ENCODE measurements around the gene CBARP. TPM values are rescaled to one million over a fixed set of nuclear protein-coding genes. Genes with fewer than 3 reads are reported as not detected.

CBARP gene
- total RNA-seq, 1 donor from 2014 or later: 26.2 TPM

DNA sequence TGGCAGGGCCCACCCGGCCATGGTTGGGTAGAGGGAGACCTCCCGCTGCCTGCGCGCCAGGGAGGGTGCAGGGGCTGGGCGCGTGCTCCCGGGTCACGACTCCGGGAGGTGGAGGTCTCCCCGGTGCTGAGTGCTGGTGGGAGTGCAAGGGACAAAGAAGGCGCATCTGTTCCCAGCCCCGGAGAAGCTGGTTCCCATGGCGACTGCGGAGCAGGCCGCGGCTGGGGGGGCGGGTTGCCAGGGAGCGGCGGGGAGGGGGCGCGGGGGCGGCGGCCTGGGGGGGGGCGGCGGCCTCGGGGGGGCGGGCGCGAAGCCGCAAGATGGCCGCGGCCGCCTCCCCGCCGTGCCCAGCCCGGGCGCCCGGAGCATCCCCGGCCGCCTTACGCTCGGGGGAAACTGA lies 1.2 kb downstream of the CBARP start:
- H3K27ac Mint-ChIP-seq (ENCODE audit: unreplicated experiment): no peak overlapping the region
- H3K36me3 Mint-ChIP-seq (ENCODE audit: low read depth): no peaks in the 10 kb centered on the region
- peak overlapping the region; percentile 38 for H3K4me3 Mint-ChIP-seq
- peaks cover 19% of the 10 kb centered on the region for H3K4me1 Mint-ChIP-seq
- no peaks in the 10 kb centered on the region for H3K27me3 Mint-ChIP-seq (ENCODE audit: low read depth)
- no peaks in the 10 kb centered on the region for H3K9me3 Mint-ChIP-seq
- DNase-seq (ENCODE audit: low read depth, low spot score): no peak
- TF ChIP-seq, protein P1, sequence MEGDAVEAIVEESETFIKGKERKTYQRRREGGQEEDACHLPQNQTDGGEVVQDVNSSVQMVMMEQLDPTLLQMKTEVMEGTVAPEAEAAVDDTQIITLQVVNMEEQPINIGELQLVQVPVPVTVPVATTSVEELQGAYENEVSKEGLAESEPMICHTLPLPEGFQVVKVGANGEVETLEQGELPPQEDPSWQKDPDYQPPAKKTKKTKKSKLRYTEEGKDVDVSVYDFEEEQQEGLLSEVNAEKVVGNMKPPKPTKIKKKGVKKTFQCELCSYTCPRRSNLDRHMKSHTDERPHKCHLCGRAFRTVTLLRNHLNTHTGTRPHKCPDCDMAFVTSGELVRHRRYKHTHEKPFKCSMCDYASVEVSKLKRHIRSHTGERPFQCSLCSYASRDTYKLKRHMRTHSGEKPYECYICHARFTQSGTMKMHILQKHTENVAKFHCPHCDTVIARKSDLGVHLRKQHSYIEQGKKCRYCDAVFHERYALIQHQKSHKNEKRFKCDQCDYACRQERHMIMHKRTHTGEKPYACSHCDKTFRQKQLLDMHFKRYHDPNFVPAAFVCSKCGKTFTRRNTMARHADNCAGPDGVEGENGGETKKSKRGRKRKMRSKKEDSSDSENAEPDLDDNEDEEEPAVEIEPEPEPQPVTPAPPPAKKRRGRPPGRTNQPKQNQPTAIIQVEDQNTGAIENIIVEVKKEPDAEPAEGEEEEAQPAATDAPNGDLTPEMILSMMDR (conservative IDR thresholded peaks at IDR 0.05): no peak

DNA sequence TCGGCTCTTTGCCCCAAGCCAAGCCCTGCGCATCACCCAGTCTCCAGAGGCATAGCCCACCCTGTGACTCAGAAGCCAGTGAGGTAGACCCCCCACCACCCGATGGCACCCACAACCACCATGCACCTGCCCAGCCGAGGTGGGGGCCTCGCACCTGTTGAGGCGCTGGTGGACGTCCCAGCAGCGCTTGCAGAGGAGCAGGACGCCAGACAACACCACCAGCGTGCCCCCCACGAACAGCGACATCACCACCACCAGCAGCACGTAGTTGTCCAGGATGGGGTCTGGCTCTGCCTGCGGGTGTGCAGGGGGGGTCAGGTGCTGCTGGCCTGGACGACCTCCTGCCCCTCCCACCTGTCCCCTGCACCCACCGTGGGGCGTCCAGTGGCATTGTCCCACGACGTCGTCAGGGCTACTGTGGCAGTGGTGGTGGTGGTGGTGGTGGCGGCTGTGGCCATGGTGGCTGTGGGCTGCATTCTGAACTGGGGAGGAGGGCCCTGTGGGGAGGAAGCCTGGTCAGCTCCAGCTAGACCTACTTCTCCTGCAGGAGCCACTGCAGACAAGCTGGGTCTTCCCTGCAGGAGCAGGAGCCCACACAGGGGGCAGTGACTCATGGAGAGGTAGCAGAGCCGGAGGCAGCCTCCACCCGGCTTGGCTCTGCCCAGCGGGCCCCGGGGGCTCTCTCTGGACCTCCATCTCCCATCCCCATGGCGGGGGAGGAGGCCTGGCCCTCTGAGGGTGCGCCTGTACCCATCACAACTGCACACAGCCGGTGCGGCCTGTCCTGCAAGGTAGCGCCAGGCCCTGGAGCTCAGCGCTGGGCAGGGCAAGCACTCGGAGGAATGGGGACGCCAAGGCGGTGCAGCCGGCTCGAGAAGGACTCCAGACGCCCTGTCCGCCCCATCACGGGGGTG lies 1.9 kb downstream of the CBARP start:
- Mint-ChIP-seq H3K27me3 (ENCODE audit: low read depth) (no peaks in the 10 kb centered on the region), H3K27ac (ENCODE audit: unreplicated experiment) (no peak overlapping the region), H3K4me3 (peak overlapping the region; percentile 38), H3K4me1 (peaks cover 15% of the 10 kb centered on the region), H3K9me3 (no peaks in the 10 kb centered on the region), H3K36me3 (ENCODE audit: low read depth) (no peaks in the 10 kb centered on the region)
- TF ChIP-seq, protein P1 (conservative IDR thresholded peaks at IDR 0.05): no peak
- no peak for DNase-seq (ENCODE audit: low read depth, low spot score)

DNA sequence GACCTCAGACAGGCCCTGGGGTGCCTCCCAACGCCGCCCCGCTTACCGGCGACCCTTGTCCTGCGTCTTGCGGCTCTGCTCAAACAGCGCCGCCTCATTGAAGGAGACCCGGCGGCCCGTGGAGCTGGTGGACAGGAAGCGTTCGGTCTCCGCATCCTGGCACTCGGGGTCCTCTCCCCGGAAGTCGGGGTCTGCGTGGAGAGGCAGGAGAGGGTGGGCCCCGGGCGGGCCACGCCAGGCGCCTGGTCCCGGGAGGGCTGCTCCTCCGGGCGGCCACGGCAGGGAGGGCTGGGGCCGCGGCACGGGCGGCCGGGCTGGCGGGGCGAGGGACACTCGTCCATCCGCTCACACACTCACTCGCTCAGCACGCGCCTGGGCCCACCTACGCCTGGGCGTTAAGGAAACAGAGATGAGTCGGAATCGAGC lies 2.8 kb downstream of the CBARP start:
- Mint-ChIP-seq H3K27ac (ENCODE audit: unreplicated experiment) (no peak overlapping the region), H3K4me3 (no peak overlapping the region), H3K27me3 (ENCODE audit: low read depth) (no peaks in the 10 kb centered on the region), H3K4me1 (peaks cover 15% of the 10 kb centered on the region), H3K9me3 (no peaks in the 10 kb centered on the region), H3K36me3 (ENCODE audit: low read depth) (no peaks in the 10 kb centered on the region)
- no peak for DNase-seq (ENCODE audit: low read depth, low spot score)
- TF ChIP-seq, protein P1 (conservative IDR thresholded peaks at IDR 0.05): no peak

DNA sequence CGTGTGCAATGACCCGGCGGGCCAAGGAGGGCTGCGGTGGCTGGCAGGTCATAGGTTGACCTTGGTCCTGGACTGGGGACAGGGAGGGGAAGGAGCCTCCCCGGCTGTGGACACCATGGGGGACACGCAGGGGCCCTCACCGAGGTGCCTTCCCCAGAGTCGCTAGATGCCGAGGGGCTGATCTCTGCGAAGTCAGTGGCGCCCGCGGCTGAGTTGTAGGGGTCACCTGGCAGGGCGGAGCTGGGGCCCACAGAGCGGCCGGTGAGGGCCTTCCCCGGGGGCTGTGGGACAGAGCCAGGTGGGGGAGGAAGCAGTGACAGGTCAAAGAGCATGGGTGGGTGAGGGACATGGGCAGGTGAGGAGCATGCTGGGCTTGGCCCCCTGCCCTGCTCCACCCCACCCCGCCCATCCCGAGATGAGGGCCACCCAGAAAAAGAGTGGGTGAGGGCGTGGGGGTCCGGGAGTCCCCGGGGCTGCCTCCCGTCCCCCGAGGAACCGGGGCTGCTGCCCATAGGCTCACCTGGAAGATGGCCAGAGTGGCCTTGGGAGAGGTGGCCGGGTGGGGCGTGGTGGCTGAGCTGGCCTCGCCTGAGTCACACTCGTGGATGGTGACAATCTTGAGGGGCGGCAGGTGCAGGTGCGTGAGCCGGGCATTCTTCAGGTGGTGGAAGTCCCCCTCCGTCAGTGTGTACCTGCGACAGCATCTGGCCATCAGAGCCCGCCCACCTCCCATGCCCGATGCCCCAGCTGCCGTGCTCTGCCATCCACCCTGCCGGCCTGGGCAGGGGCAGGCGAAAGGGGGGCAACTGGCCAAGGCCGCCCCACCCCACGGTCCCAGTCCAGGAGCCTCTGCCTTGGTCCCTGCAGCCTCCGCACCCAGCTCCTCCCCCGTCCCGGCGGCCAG lies 3.5 kb downstream of the CBARP start:
- H3K27me3 Mint-ChIP-seq (ENCODE audit: low read depth): no peaks in the 10 kb centered on the region
- peaks cover 13% of the 10 kb centered on the region for H3K4me1 Mint-ChIP-seq
- no peak for DNase-seq (ENCODE audit: low read depth, low spot score)
- H3K36me3 Mint-ChIP-seq (ENCODE audit: low read depth): no peaks in the 10 kb centered on the region
- TF ChIP-seq, protein P1 (conservative IDR thresholded peaks at IDR 0.05): no peak
- no peaks in the 10 kb centered on the region for H3K9me3 Mint-ChIP-seq
- no peak overlapping the region for H3K27ac Mint-ChIP-seq (ENCODE audit: unreplicated experiment)
- H3K4me3 Mint-ChIP-seq: peak overlapping the region; percentile 62

DNA sequence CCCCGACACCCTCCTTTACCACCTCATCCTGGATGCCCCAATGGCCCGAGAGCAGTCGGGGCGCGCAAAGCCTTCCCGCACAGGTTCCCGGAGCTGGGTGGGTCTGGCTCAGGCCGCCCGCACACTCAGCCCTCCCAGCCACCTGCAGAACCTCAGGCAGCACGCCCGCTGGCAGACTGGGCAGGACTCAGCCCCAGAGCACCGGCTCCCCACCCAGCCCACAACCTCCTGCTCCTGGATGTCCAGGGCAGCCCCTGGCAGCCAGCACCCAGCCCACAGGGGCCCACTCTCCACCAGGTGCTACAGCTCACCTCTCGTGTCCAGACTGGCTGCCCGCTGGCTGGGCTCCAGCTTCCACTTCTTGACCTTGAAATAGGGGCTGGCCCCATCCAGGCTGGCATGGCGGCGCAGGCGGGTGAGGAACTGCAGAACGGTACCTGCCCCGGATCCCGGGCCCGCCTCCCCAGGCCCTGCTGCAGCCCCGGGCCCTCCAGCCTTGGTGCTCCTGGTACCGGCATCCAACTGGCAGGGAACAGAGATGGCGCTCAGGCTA lies 4.6 kb downstream of the CBARP start:
- peaks cover 4% of the 10 kb centered on the region for H3K4me1 Mint-ChIP-seq
- TF ChIP-seq, protein P1 (conservative IDR thresholded peaks at IDR 0.05): no peak
- DNase-seq (ENCODE audit: low read depth, low spot score): no peak
- H3K27me3 Mint-ChIP-seq (ENCODE audit: low read depth): no peaks in the 10 kb centered on the region
- H3K27ac Mint-ChIP-seq (ENCODE audit: unreplicated experiment): no peak overlapping the region
- no peaks in the 10 kb centered on the region for H3K36me3 Mint-ChIP-seq (ENCODE audit: low read depth)
- H3K4me3 Mint-ChIP-seq: peak overlapping the region; percentile 62
- H3K9me3 Mint-ChIP-seq: no peaks in the 10 kb centered on the region
